Hippocampal formation (tissue), 2 donors: ENCODE data around the gene FABP3.

ENCODE experiments used
- DNase-seq, 2 donors: peaks; one replicate each; lab custom pipeline; 2025; lab: John Stamatoyannopoulos, UW

FABP3 gene

DNA sequence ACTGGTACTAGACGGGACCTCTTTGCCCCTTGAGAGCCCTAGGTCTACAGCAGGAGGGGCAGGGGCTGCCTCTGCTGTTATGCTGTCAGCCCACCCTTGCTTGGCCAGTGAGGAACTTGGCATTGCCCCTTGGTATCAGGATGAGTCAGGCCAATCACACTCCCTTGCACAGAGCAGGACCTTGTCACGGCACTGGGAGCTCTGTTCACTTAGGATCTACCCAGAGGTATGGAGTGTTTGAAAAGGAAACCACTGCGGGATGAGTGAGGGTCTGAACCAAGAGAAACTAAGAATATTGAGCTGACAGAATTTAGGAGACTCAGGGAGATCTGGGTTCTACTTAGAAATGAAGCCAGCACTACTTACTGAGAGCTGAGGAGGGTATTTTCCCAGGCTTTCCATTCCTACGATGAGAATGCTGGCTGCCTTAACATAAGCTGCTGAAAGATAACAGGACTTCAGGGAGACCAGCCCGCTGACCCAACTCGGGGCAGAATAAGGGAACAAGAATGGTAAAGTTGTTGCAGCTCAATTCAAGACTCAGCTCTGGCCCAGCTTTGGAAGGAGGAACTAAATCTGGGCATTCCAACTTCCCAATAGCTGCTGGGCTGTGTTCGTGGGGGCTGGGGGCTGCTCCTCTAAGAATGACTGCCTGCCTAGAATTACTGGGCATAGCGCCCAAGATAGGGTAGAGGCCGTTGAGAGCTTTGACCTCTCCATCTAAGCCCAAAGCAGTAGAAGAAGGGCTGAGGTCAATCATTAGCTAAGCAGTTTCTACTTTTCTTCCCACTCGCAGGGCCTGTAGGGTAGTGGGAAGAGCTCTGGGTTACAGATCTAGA is 1.5 kb downstream of the FABP3 start:
- peak in 1 of 2 donors; percentile 22 for DNase-seq

DNA sequence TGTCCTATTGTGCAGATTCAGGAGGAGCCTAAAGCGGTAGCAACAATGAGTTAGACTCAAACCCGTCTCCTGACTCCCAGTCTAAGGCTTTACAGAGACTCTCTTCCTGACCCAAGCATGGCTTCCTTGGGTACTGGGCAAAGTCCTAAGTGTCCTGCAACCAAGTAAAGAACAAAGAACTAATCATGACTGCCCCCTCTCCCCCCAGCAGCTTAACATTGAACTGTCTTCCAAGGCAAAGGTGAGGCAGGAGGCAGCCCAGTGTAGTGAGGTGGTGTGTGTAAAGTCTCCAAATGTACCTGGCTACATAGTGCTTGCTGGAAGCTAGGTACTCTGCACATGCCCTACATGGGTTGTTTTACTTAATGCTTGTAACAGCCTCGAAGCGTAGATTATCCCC is 2.3 kb downstream of the FABP3 start:
- DNase-seq = no peak

- no peak for DNase-seq
These were observed 2.9 kb downstream of the FABP3 start for GRCh38 chr1:31370021-31370420.

GRCh38 chr1:31368611-31369107 is 4.2 kb downstream of the FABP3 start:
- no peak for DNase-seq

- DNase-seq = no peak
These were observed 6.1 kb downstream of the FABP3 start for GRCh38 chr1:31366796-31367195.

DNA sequence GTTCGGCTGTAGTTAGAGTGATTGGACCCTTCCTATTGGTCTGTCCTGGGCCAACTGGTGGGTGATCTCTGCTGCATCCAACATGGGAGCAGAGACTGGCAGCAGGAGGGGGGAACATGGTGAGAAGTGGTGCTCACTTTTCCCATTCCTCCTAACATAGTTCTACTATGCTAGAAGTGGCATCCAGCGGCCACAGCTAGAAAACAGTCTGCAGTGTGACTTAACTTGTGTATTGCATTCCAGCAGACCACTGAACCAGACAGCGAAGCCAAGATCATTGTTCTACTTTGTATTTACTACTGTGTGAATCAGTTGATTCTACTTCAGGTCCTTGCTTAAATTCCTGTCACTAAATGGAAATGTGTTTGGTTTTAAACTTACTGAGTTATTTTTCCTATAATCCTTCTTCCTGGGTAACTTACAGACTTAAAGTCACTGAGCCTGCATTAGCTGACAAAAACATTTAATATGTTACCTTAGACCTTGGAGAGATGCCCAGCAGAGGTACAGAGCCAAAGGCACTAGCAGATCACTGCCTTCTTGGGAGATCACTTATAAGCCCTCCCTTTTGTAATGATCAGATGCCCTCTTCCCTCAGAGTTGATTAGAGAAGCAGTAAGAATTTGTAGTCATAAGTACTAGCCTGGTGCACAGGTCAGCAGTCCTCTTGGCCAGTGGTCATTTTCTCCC is 8.2 kb downstream of the FABP3 start:
- no peak for DNase-seq

DNA sequence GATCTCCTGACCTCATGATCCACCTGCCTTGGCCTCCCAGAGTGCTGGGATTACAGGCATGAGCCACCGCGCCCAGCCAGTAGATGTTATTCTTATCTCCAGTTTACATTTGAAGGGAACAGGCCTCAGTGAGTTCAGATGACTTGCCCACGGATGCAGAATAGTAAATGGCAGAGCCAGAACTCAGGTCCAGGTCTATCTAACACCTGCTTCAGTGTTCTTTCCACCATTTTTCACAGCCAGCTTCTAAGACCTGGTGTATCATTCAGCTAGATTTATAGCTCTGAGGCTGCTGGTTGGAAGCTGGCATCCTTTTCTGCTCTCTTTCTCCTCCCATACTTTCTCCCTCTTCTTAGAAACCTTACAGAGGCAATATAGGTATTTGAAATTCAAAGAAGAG is 10.8 kb downstream of the FABP3 start:
- no peak for DNase-seq

DNA sequence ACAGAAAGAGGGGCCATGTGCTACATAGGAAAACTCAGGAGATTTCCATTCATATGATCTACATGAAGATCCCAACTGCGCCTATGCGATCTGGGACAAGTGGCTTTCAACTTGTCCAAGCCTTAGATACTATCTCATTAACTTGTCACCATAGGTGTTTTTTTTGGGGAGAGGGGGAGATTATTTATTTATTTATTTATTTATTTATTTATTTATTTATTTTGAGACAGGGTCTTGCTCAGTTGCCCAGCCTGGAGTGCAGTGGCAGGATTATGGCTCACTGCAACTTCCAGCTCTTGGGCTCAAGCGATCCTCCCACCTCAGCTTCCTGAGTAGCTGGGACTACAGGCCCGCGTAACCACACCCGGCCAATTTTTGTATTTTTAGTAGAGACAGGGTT is 11.3 kb downstream of the FABP3 start:
- no peak for DNase-seq

DNA sequence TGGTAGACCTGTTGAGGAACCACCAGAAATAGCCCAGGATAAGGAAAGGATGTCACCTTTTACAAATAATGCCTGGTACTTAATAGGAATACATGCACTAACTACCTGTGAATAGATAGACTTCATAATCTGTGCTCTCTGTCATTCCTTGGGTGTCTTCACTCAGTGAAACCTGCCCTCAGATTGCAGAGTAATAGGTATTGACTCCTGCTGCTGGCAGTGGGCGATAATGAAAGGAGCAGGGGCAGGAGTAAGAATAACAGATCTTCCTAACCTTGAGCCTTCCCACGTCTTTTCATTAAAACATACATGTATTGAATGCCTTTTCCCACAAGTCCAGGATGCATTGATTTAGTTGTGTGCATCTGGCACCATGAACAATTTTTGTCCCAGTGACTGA is 16.4 kb downstream of the FABP3 start:
- no peak for DNase-seq

- no peak for DNase-seq
These were observed 18.6 kb downstream of the FABP3 start for GRCh38 chr1:31354283-31354682.

GRCh38 chr1:31348449-31348848 is 24.4 kb downstream of the FABP3 start:
- no peak for DNase-seq

- DNase-seq = no peak
These were observed 26.1 kb downstream of the FABP3 start for GRCh38 chr1:31346785-31347184.

- DNase-seq = no peak
These were observed 27.2 kb downstream of the FABP3 start for GRCh38 chr1:31345635-31346034.

- no peak for DNase-seq
These were observed 28.4 kb downstream of the FABP3 start for GRCh38 chr1:31344503-31344902.

DNA sequence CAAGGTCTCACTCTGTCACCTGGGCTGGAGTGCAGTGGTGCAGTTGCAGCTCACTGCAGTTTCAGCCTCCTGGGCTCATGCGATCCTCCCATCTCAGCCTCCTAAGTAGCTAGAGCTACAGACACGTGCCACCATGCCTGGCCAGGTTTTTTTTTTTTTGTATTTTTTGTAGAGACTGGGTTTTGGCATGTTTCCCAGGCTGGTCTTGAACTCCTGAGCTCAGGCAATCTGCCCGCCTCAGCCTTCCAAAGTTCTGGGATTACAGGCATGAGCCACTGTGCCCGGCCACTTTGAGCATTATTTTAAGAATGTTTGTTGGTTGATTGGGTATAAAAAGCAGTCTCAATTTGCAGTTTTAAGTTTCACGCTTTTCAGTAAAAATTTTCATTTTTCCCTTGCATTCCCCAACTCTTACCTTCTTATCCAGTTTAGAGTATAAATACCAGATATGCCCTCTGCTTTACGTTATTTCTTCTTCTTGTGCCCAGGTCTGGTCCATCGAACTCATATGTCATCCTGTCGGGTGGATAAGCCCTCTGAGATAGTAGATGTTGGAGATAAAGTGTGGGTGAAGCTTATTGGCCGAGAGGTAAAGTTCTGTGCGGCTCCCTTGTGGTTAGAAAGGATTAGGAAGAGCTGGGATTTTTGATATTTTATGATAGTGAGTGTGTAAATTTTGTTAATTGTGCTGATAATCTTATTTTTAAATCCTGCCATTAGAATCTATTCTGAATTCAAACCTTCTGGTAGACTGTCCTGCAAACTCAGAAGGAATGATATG is 36.0 kb downstream of the FABP3 start:
- no peak for DNase-seq

- peak; percentile 3 to 82 for DNase-seq
These were observed 37.9 kb downstream of the FABP3 start for GRCh38 chr1:31335007-31335406.

- DNase-seq = no peak
These were observed 45.5 kb downstream of the FABP3 start for GRCh38 chr1:31327381-31327780.

DNA sequence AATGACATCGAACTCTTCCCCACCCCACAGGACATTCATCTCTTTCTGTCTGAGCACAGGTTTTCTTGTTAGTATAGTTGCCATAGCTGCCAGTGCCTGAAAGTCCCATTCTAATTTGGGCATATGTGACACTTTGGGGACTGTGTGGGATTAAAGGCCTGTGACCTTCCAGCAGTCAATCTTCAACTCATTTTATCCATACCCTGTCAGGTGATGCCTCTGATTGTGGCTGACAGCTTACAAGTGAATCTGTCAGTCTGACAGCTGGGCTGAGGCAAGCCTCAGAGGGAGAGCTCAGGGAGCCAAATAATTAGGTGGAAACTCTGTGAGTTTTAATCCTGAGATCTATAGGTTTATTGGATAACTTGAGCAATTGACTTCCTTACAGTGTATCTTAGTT is 46.4 kb downstream of the FABP3 start:
- DNase-seq = no peak

- DNase-seq = no peak
These were observed 47.9 kb downstream of the FABP3 start for GRCh38 chr1:31324992-31325391.

GRCh38 chr1:31324093-31324492 is 48.8 kb downstream of the FABP3 start:
- DNase-seq = no peak

GRCh38 chr1:31318146-31318545 is 54.7 kb downstream of the FABP3 start:
- DNase-seq = no peak

DNA sequence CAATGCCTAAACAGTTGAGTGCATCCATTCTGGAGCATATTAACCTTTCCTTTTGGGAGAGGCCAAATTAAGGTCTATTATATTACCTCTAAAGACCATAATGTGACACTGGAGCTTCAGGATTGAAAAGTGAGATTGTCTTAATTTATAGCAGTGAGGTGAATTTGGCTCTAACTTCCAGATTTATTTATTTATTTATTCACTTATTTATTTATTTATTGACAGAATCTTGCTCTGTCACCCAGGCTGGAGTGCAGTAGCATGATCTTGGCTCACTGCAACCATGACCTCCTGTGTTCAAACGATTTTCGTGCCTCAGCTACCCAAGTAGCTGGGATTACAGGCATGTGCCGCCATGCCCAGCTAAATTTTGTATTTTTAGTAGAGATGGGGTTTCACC is 57.0 kb downstream of the FABP3 start:
- no peak for DNase-seq
